RKO (cell line): ENCODE measurements around the gene TSEN2.

ENCODE experiments used
- DNase-seq: peaks from one replicate; pipeline ENCODE4 v3.0.0-alpha.2; 2016; ENCODE audit warnings: low spot score

Gene TSEN2

GRCh38 chr3:12553921-12554391, 69.7 kb downstream of the TSEN2 start:
- peak; percentile 73 for DNase-seq

- DNase-seq = no peak
Observed at GRCh38 chr3:12556314-12556689, 72.0 kb downstream of the TSEN2 start.

GRCh38 chr3:12556690-12557472, 72.6 kb downstream of the TSEN2 start, which contains the start of gene MKRN2:
TSS of gene MKRN2 (plus strand) at chr3:12557087. CDS start at chr3:12557151, 64 bp downstream.
- peak; percentile 87 for DNase-seq

GRCh38 chr3:12557473-12558100, 73.3 kb downstream of the TSEN2 start:
- peak; percentile 66 for DNase-seq

GRCh38 chr3:12558706-12559105, 74.4 kb downstream of the TSEN2 start:
- DNase-seq = no peak

- no peak for DNase-seq
Observed at GRCh38 chr3:12559520-12559919, 75.2 kb downstream of the TSEN2 start.

GRCh38 chr3:12560505-12561190, 76.4 kb downstream of the TSEN2 start:
- no peak for DNase-seq

GRCh38 chr3:12561397-12561796, 77.1 kb downstream of the TSEN2 start:
- no peak for DNase-seq

- no peak for DNase-seq
Observed at GRCh38 chr3:12562451-12562850, 78.2 kb downstream of the TSEN2 start.

GRCh38 chr3:12566976-12567375, 82.7 kb downstream of the TSEN2 start:
- DNase-seq = no peak

- DNase-seq = no peak
Observed at GRCh38 chr3:12568747-12569146, 84.5 kb downstream of the TSEN2 start.

- DNase-seq = no peak
Observed at GRCh38 chr3:12569836-12570235, 85.6 kb downstream of the TSEN2 start.

GRCh38 chr3:12571986-12572385, 87.7 kb downstream of the TSEN2 start:
- no peak for DNase-seq

GRCh38 chr3:12574131-12574530, 89.9 kb downstream of the TSEN2 start:
- DNase-seq = peak; percentile 21

GRCh38 chr3:12574661-12575060, 90.4 kb downstream of the TSEN2 start:
- no peak for DNase-seq

- no peak for DNase-seq
Observed at GRCh38 chr3:12577379-12577778, 93.1 kb downstream of the TSEN2 start.

GRCh38 chr3:12578742-12579141, 94.5 kb downstream of the TSEN2 start:
- no peak for DNase-seq

- DNase-seq = no peak
Observed at GRCh38 chr3:12579456-12579855, 95.2 kb downstream of the TSEN2 start.

- DNase-seq = no peak
Observed at GRCh38 chr3:12579905-12580304, 95.6 kb downstream of the TSEN2 start.

GRCh38 chr3:12582730-12583129, 98.5 kb downstream of the TSEN2 start:
- no peak for DNase-seq
